Body of pancreas (tissue), 4 donors: ENCODE data around the gene BTN3A1.

ENCODE experiments used
- CTCF ChIP-seq, 7 experiments: fragments of 450-650 bp in 4 of 7; fragments of 200-600 bp in 3 of 7; sonication (generic) in 3 of 7; IDR thresholded peaks; one replicate each; pipeline ENCODE4 v1.5.1; 2016 to 2019; ENCODE audit warnings: antibody characterized with exemption in 7 of 7
- POLR2A ChIP-seq, 3 donors: fragments of 450-650 bp; IDR thresholded peaks; one replicate each; pipeline ENCODE4 v1.6.1; 2016; ENCODE audit warnings: antibody characterized with exemption in 3 of 3, mild to moderate bottlenecking in 2 of 3

GRCh38 chr6:26385734-26386125, 16.3 kb upstream of the BTN3A1 start:
- TF ChIP-seq CTCF (IDR thresholded peaks at IDR 0.05) = no peak
- no peak for TF ChIP-seq POLR2A (IDR thresholded peaks at IDR 0.05)
